ENCODE results near the gene ACSM5.

DNA sequence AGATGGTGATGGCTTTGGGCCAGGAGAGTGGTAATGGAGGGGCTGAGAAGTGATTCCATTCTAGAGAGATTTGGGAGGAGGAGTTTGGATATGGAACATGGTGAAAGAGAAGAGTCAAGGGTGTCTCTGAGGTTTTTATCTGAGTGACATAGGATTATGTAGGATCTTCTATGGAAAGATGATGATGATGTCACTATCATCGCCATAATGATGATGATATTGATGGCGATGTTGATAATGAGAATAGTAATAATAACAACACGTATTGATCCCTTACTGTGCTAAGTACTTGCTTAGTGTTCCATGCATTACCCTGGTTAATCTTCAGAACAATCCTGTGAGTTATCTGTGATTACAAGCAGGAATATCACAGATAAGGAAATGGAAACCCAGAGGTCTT is 21.4 kb upstream of the ACSM5 start:
- no peak for TF ChIP-seq EZH2 (IDR thresholded peaks at IDR 0.05; ENCODE audit: borderline replicate concordance, insufficient read depth, low read depth, low read length, poor library complexity, severe bottlenecking)
- TF ChIP-seq, protein P1, sequence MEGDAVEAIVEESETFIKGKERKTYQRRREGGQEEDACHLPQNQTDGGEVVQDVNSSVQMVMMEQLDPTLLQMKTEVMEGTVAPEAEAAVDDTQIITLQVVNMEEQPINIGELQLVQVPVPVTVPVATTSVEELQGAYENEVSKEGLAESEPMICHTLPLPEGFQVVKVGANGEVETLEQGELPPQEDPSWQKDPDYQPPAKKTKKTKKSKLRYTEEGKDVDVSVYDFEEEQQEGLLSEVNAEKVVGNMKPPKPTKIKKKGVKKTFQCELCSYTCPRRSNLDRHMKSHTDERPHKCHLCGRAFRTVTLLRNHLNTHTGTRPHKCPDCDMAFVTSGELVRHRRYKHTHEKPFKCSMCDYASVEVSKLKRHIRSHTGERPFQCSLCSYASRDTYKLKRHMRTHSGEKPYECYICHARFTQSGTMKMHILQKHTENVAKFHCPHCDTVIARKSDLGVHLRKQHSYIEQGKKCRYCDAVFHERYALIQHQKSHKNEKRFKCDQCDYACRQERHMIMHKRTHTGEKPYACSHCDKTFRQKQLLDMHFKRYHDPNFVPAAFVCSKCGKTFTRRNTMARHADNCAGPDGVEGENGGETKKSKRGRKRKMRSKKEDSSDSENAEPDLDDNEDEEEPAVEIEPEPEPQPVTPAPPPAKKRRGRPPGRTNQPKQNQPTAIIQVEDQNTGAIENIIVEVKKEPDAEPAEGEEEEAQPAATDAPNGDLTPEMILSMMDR (IDR thresholded peaks at IDR 0.05) = no peak

Data from B cell (primary cell).